Hematopoietic multipotent progenitor cell (in vitro differentiated cells): ENCODE results near the gene DCUN1D4. TPM values are rescaled to one million over a fixed set of nuclear protein-coding genes. Genes with fewer than 3 reads are reported as not detected.

Experiments
- DNase-seq, 3 donors: peaks; one replicate each; pipeline ENCODE4 v3.0.0-alpha.2; 2011 to 2015; ENCODE audit warnings: low read depth in 2 of 3, low spot score in 2 of 3
- total RNA-seq: library from RNA; depleted of rRNA; stranded (reverse); fragments of >200 nt; gene quantifications from one replicate; pipeline ENCODE4 v1.2.3, GENCODE V29; 2012

DCUN1D4 gene
- total RNA-seq, 1 donor: 23.2 TPM

GRCh38 chr4:51853027-51853682 is 10.2 kb downstream of the DCUN1D4 start:
- no peak for DNase-seq

- no peak for DNase-seq
Observed at GRCh38 chr4:51855270-51855669, 12.3 kb downstream of the DCUN1D4 start.

DNA sequence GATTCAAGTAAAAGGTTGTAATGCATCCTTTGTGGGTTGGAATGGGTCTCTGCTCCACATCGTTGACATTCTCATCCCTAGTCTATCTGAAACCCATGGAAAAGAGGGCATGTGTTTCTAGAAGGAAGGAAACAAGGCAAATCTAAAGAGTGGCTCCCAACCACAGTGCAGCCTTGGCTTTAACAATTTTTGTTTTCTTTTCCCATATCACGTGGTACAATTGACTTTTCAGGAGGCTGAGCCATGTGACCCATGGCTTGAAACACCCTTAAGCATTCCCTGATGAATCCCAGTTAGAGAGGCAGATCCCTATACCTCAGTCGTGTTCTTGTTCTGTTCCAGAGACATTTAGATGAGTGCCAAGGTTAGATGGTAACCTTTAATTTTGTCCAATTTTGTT is 12.8 kb downstream of the DCUN1D4 start:
- no peak for DNase-seq

- DNase-seq: no peak
Observed at GRCh38 chr4:51858605-51859202, 15.8 kb downstream of the DCUN1D4 start.

DNA sequence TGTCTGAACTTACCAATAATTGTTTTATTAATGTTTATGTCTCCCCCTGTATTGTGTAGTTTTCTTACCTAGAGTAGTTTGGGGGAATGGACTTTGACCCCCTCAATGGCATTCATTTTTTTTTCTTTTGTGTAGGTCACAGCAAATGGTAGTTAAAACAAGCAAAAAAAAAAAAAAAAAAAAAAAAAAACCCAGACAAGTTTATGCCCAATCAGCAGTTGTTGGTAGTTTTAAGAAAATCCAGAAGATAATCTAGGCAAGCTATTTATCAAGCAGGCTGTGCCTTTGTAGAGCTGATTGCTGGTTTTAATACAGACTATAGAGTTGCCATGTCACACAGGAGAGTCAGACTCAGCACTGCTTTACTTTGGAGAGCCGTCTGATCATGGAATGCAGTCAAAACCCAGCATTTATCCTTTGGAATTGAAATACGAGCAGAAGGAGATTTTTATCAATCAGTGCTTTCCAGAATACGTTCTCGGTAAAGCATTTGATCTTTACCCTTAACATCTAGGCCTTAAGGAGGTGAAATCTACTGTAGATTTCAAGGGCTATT is 16.6 kb downstream of the DCUN1D4 start:
- no peak for DNase-seq

GRCh38 chr4:51862199-51862598 is 19.2 kb downstream of the DCUN1D4 start:
- DNase-seq: no peak

- no peak for DNase-seq
Observed at GRCh38 chr4:51862781-51863180, 19.8 kb downstream of the DCUN1D4 start.

DNA sequence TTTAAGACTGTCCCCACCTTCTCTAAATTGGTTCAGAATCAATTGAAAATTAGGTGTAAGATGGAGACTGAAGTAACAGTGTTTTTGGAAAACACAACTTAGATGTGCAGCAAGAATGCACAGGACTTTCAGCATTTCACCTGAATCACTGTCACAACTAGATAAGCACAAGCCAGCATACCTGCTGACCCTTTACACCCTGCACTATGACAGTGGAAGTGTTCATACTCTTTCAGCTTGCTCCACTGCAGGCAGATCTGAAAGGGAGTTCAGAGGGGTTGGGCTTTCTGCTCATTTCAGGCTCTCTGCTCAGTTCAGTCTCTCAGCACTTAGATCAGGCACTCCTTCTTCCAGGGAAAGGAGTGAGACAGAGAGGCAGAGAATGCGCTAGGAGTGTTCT is 22.8 kb downstream of the DCUN1D4 start:
- no peak for DNase-seq

DNA sequence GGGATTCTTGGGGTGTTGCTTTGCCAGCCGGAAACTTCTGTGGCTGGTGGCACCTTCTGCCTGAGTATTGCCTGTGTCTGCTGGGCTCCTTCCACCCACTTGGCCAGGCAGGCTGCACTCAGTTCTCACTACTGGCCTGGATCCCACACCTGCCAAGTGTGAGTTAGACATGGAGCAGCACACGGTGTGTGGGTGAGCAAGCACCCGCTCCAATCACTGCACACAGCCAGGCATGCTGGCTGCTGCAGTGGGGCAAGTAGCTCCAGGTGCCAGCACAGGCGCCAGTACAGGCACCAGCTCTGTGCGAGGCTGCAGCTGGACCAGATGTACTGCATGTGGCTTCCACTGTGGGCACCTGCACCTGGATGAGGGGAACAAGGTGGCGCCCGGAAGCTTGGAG is 23.9 kb downstream of the DCUN1D4 start:
- DNase-seq: no peak

GRCh38 chr4:51867689-51868448 is 24.9 kb downstream of the DCUN1D4 start:
- no peak for DNase-seq

GRCh38 chr4:51868449-51868847 is 25.5 kb downstream of the DCUN1D4 start:
- DNase-seq: no peak

DNA sequence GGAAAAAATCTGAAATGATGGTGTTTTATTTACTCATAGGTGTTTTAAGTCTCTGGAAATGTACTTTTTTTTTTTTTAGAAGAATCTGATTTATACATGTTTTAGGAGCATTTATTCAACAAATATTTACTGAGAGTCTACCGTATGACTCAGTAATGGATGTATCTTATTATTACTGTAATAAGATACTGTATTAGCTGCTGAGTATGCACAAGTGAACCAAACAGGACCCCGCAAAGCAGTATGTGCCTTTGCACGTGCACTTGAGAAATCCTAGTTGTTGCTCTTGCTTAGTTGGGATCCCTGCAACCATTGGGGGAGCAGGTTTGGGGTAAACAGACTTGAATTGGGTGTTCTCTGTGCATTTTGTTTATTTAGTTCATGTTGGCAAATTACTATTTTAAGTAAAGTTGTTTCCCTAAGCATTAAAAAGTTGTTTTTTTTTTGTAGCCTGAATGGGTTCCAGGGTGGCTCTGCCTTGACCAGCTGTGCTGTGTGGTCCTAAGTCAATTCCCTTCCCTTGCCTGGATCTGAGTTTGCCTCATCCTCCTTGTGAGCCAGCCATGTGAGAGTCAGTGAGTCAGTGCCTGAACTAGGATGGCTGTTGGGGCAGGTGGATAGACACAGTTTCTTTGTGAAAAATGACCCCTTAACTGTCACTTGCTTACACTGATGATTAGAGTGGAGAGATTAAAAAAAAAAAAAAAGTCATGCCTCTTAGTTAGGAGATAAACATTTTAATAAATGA is 27.7 kb downstream of the DCUN1D4 start:
- no peak for DNase-seq

- DNase-seq: no peak
Observed at GRCh38 chr4:51872283-51872997, 29.5 kb downstream of the DCUN1D4 start.

GRCh38 chr4:51874551-51874950 is 31.6 kb downstream of the DCUN1D4 start:
- DNase-seq: no peak

- no peak for DNase-seq
Observed at GRCh38 chr4:51878431-51878830, 35.5 kb downstream of the DCUN1D4 start.

DNA sequence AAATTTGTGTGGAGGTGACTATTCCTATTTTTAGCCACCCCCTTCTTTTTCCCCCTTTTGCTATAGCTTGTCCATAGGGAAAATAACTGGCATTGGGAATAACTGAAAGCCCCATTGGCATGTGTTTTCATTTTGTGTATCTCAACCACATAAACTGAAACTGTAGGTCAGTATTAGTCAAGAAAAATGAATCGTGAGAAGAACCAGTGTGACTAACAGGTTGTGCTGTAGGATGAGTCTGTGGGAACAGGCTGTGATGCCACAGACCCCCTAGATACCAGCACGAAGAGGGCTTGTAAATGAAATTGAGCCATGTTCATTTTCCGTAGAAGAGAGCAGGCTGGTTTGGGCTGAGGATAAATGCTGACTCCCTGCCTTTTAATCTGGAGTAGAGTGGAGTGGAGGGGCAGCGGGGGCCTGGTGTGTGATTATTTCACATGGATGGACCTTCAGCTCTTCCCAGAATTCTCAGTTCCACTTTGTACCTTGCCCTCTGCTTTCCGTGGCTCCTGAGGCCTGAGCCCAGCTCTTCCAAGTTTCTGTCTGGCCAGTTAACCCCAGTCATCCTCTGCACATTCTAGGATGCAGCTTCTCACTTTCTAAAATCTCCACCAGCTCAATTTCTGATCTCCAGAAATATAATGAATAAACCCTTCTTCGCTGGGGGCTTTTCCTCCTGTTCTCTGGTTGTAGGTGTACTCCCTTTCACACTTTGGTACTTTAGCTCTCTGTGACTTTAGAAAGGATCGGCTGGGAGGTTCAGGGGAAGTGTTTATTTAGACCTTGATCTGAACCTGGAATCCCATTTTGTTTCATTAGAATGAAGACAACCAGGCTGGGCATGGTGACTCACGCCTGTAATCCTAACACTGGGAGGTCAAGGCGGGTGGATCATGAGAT is 37.3 kb downstream of the DCUN1D4 start:
- no peak for DNase-seq

GRCh38 chr4:51884055-51884454 is 41.1 kb downstream of the DCUN1D4 start:
- DNase-seq: no peak

GRCh38 chr4:51884606-51885005 is 41.7 kb downstream of the DCUN1D4 start:
- no peak for DNase-seq

- peak in 2 of 3 donors; percentile 14 to 56 for DNase-seq
Observed at GRCh38 chr4:51885363-51885762, 42.4 kb downstream of the DCUN1D4 start.
